Fibroblast of peridontal ligament (primary cell): Measurements from ENCODE around the gene PPP3CA.

Experiments used
- DNase-seq: peaks from one replicate; pipeline ENCODE4 v3.0.0-alpha.2; 2010; ENCODE audit errors: extremely low read depth

Gene PPP3CA

GRCh38 chr4:101331017-101331416 is 16.3 kb downstream of the PPP3CA start:
- DNase-seq, result no peak

- DNase-seq, result no peak
Measured at GRCh38 chr4:101329592-101329991, 17.7 kb downstream of the PPP3CA start.

GRCh38 chr4:101328063-101328602 is 19.2 kb downstream of the PPP3CA start:
- no peak for DNase-seq

GRCh38 chr4:101326576-101326975 is 20.8 kb downstream of the PPP3CA start:
- no peak for DNase-seq

- no peak for DNase-seq
Measured at GRCh38 chr4:101322743-101323142, 24.6 kb downstream of the PPP3CA start.

- peak; percentile 17 for DNase-seq
Measured at GRCh38 chr4:101321481-101322042, 25.8 kb downstream of the PPP3CA start.

GRCh38 chr4:101315786-101316185 is 31.5 kb downstream of the PPP3CA start:
- no peak for DNase-seq

- DNase-seq, result no peak
Measured at GRCh38 chr4:101315041-101315440, 32.3 kb downstream of the PPP3CA start.

GRCh38 chr4:101309925-101310324 is 37.4 kb downstream of the PPP3CA start:
- no peak for DNase-seq

- peak; percentile 18 for DNase-seq
Measured at GRCh38 chr4:101307899-101308298, 39.4 kb downstream of the PPP3CA start.

GRCh38 chr4:101306764-101307615 is 40.3 kb downstream of the PPP3CA start:
- DNase-seq, result peak; percentile 36

- DNase-seq, result no peak
Measured at GRCh38 chr4:101306225-101306624, 41.1 kb downstream of the PPP3CA start.

GRCh38 chr4:101304916-101305315 is 42.4 kb downstream of the PPP3CA start:
- peak; percentile 65 for DNase-seq

- DNase-seq, result no peak
Measured at GRCh38 chr4:101299899-101300540, 47.3 kb downstream of the PPP3CA start.

- DNase-seq, result no peak
Measured at GRCh38 chr4:101299021-101299420, 48.3 kb downstream of the PPP3CA start.

GRCh38 chr4:101295691-101296090 is 51.6 kb downstream of the PPP3CA start:
- DNase-seq, result peak; percentile 25

- DNase-seq, result no peak
Measured at GRCh38 chr4:101294597-101294996, 52.7 kb downstream of the PPP3CA start.

GRCh38 chr4:101292901-101293300 is 54.4 kb downstream of the PPP3CA start:
- DNase-seq, result peak; percentile 87

GRCh38 chr4:101292214-101292613 is 55.1 kb downstream of the PPP3CA start:
- DNase-seq, result no peak

GRCh38 chr4:101291198-101291597 is 56.1 kb downstream of the PPP3CA start:
- no peak for DNase-seq

GRCh38 chr4:101290654-101291053 is 56.7 kb downstream of the PPP3CA start:
- DNase-seq, result no peak

- no peak for DNase-seq
Measured at GRCh38 chr4:101289306-101289705, 58.0 kb downstream of the PPP3CA start.
